Panc1 (cell line): Measurements from ENCODE around the gene SH3GLB1. TPM values are rescaled to one million over a fixed set of nuclear protein-coding genes. Genes with fewer than 3 reads are reported as not detected.

Source experiments
- ATAC-seq: fragments of 200-7000 bp; cut with Tn5 transposase; 2 replicates; pipeline ENCODE4 v1.9.1; 2020; ENCODE audit warnings: mild to moderate bottlenecking, moderate library complexity
- BruUV-seq: library from RNA; stranded (reverse); fragments of 400-500 nt; replicated peaks from 2 replicates; lab custom pipeline; 2021; lab: Mats Ljungman, UMichigan
- CTCF ChIA-PET: fragments of 300-600 bp; sonication (Branson Sonifier 250); formaldehyde crosslinking; loops from one replicate; lab custom pipeline; 2022; ENCODE audit warnings: antibody characterized with exemption; lab: Charles Lee
- POLR2A ChIA-PET: fragments of 300-600 bp; sonication (Branson Sonifier 250); formaldehyde crosslinking; loops from one replicate; lab custom pipeline; 2022; ENCODE audit warnings: antibody characterized with exemption; lab: Charles Lee
- DNase-seq: peaks from one replicate; pipeline ENCODE4 v3.0.0-alpha.2; 2010; ENCODE audit warnings: low read depth, low spot score
- H3K27ac ChIP-seq: 2 replicates; pipeline ENCODE4 v1.5.1; 2011; ENCODE audit warnings: mild to moderate bottlenecking, low read length, inconsistent platforms
- H3K27me3 ChIP-seq: fragments of 200-500 bp; sonication (Bioruptor generic); 2 replicates; pipeline ENCODE4 v1.6.0; 2014; ENCODE audit warnings: low read length, inconsistent platforms; ENCODE audit not compliant: control insufficient read depth, insufficient read depth
- H3K36me3 ChIP-seq: fragments of 200-500 bp; sonication (Bioruptor generic); 2 replicates; pipeline ENCODE4 v1.5.1; 2014; ENCODE audit warnings: inconsistent platforms, mild to moderate bottlenecking, low read length, moderate library complexity; ENCODE audit not compliant: control insufficient read depth, insufficient read depth
- H3K4me1 ChIP-seq: 2 replicates; pipeline ENCODE4 v1.5.1; 2011; ENCODE audit warnings: inconsistent platforms, mild to moderate bottlenecking, low read length, moderate library complexity; ENCODE audit not compliant: control insufficient read depth, insufficient read depth
- H3K4me3 ChIP-seq, 2 experiments: 2 replicates each; pipeline ENCODE4 v1.5.1; 2011 to 2012; ENCODE audit warnings: low read depth in 2 of 2, low read length in 2 of 2, mild to moderate bottlenecking in 2 of 2, inconsistent platforms in 1 of 2, moderate library complexity in 1 of 2
- H3K9me3 ChIP-seq: fragments of 200-500 bp; sonication (Bioruptor generic); 2 replicates; pipeline ENCODE4 v1.5.1; 2014; ENCODE audit warnings: low read depth, mild to moderate bottlenecking, inconsistent platforms, low read length, moderate library complexity; ENCODE audit not compliant: control insufficient read depth, insufficient read depth
- CTCF ChIP-seq: fragments of 450-650 bp; IDR thresholded peaks from 2 replicates; pipeline ENCODE4 v1.5.1; 2017; ENCODE audit warnings: mild to moderate bottlenecking
- POLR2AphosphoS5 ChIP-seq: IDR thresholded peaks from 2 replicates; pipeline ENCODE4 v1.6.1; 2012; ENCODE audit warnings: mild to moderate bottlenecking, low read depth, low read length, moderate library complexity
- REST ChIP-seq, 2 experiments: IDR thresholded peaks; 2 replicates each; pipeline ENCODE4 v1.6.1; 2011 to 2012; ENCODE audit warnings: low read depth in 2 of 2, control low read depth in 1 of 2, low read length in 1 of 2, mild to moderate bottlenecking in 1 of 2, moderate library complexity in 1 of 2; ENCODE audit not compliant: insufficient read depth in 1 of 2
- SIN3A ChIP-seq: IDR thresholded peaks from 2 replicates; pipeline ENCODE4 v1.6.1; 2012; ENCODE audit warnings: low read depth, mild to moderate bottlenecking, low read length, moderate library complexity, borderline replicate concordance; ENCODE audit not compliant: insufficient read depth
- TCF7L2 ChIP-seq: IDR thresholded peaks from 2 replicates; pipeline ENCODE4 v1.6.1; 2011; ENCODE audit warnings: mild to moderate bottlenecking, low read depth, low read length, inconsistent platforms
- in situ Hi-C: cut with HindIII; loops from 2 replicates; pipeline ENCODE4 v1.10.0; 2016; ENCODE audit warnings: low sequenced_read_pairs, low pct_unique_long_range_greater_than_20kb
- intact Hi-C: fragments of 100-400 bp; cut with micrococcal nuclease; formaldehyde crosslinking; loops from one replicate; pipeline ENCODE4 v1.10.0; 2022; ENCODE audit not compliant: unreplicated experiment
- total RNA-seq: library from RNA; stranded (reverse); gene quantifications from one replicate; pipeline ENCODE4 v1.2.1, GENCODE V29; 2021; ENCODE audit not compliant: unreplicated experiment

SH3GLB1 gene
- total RNA-seq, 1 experiment from 2014 or later: 94.3 TPM

- H3K36me3 ChIP-seq: no peaks in the 10 kb centered on the region
- in situ Hi-C loops: no loop called here
- H3K4me3 ChIP-seq: no peak overlapping the region
- no peaks in the 10 kb centered on the region for H3K9me3 ChIP-seq
- H3K27me3 ChIP-seq: peaks cover 10% of the 10 kb centered on the region; the same call in 1 of the 2 replicates
- ATAC-seq: no peak
- ChIA-PET CTCF (no interaction called here), POLR2A (no interaction called here)
- intact Hi-C loops: no loop called here
- no peak overlapping the region for H3K27ac ChIP-seq
- no peaks in the 10 kb centered on the region for H3K4me1 ChIP-seq
- BruUV-seq: no TSS peak
- no peak for DNase-seq
- TF ChIP-seq POLR2AphosphoS5 (no peak), SIN3A (no peak), TCF7L2 (no peak), CTCF (no peak), REST (IDR thresholded peaks at IDR 0.05; ENCODE audit: insufficient read depth in 1 of 2, low read depth in 2 of 2, low read length in 1 of 2) (no peak)
Observed at GRCh38 chr1:86765073-86765472, 60.7 kb downstream of the SH3GLB1 start.

- no peak for ATAC-seq
Observed at GRCh38 chr1:86765674-86766073, 61.3 kb downstream of the SH3GLB1 start.

More at GRCh38 chr1:86765674-86766073, 61.3 kb downstream of the SH3GLB1 start:
- in situ Hi-C loops (no loop called here), intact Hi-C loops (no loop called here)
- Histone ChIP-seq H3K4me3 (no peak overlapping the region), H3K27me3 (peaks cover 10% of the 10 kb centered on the region; the same call in 1 of the 2 replicates), H3K4me1 (no peaks in the 10 kb centered on the region), H3K36me3 (no peaks in the 10 kb centered on the region), H3K9me3 (no peaks in the 10 kb centered on the region), H3K27ac (no peak overlapping the region)
- CTCF ChIA-PET: no interaction called here
- TF ChIP-seq SIN3A: no peak
- no peak for TF ChIP-seq CTCF
- no peak for TF ChIP-seq POLR2AphosphoS5
- no peak for TF ChIP-seq TCF7L2
- no peak for TF ChIP-seq REST (IDR thresholded peaks at IDR 0.05; ENCODE audit: insufficient read depth in 1 of 2, low read depth in 2 of 2, low read length in 1 of 2)
- DNase-seq: no peak
- POLR2A ChIA-PET: no interaction called here
- no TSS peak for BruUV-seq
